ENCODE measurements around the gene PPM1L.

PPM1L gene

DNA sequence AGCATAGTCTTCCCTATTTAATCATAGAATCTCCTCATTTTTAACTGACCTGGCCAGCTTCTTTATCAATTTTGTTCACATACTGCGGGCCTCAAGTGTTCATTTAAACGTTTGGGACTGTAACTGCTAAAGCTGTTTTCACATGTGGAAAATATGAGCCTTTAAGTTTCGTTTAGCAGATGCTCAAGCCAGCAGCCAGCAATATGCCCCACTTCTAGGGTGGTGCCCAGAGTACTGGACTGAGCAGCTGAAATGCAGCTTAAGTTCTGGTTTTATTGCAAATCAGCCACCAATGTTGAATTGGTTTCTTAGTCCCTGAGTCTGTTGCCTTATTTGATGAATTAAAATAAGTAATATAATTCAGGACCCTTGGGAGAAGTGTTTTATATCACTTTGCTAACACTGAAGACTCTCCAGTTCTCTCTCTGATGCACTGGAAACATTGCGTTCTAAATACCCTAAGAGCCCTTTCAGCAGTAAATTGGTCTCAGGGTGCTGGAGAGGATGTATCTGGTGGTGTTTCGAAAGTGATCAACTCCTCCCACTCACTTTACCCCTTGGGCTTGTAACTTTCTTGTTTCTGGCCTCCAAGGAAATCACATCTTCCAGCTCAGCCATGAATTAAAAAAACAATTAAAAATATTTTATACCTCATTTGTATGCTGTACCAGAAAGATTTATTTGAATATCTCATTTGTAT, 287.5 kb downstream of the PPM1L start:
- DNase-seq (ENCODE audit: low spot score), result no peak

DNA sequence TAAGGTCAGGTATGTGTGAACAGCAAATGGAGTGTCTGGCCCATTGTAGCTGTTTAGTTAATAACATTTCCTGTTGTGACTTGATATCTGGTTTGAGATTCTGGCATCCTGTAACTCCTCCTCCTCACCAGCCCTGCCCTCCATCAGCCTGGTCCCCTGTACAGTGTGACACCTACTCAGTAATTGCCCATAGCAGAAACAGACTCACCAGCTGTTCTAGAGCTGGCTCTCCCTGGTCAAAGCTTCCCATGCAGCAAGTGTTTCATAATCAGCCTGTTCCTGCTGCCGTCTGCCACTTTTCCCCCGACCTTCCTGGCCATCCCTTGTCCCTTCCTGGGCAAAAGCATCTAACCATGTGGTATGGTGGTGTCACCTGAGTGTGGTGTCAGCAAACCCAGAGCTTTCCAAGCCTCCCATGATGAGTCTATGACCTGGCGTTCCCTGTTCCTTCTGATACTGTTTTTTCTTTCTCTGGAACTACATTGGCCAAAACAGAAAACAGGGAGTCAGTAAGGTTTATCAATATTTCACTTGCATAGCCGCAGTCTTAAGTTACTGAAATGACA, 293.7 kb downstream of the PPM1L start:
- no peak for DNase-seq (ENCODE audit: low spot score)

DNA sequence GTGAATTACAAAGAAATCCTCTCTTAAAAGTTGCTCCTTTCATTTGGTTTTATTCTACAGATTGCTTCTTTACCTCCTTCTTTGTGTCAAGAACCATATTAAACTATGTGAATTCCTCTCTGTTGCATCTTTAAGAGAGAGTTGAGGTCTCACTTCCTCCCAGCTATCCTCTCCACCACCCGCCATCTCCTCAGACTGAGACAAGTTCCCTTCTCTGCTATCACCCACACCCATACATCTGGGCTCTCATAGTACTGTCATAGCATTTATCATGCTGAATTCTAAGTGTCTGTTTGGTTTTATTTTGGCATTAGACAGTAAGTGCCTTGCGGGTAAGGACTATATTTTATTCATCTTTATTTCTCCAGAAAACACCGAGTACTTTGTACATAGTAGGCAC, 294.9 kb downstream of the PPM1L start:
- DNase-seq (ENCODE audit: low spot score), result no peak

DNA sequence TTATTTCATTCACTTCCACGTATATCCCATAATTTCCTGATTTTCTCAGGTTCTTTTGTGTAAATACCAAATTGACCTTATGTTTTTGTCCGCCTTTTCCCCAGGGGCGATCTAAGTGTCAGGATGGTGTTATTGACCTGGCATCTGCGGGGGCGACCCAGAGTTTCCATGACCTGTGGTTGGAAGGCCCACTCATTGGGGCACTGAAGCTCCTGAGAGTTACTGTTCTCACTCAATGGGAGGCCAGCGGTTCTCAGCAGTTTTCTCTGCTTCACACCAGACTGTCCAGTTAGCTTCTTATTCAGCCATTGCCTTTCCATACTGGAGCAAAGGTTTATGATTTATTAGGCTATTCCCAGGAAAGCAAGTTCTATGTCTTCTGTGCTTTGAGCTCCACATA, 295.8 kb downstream of the PPM1L start:
- DNase-seq (ENCODE audit: low spot score), result no peak

DNA sequence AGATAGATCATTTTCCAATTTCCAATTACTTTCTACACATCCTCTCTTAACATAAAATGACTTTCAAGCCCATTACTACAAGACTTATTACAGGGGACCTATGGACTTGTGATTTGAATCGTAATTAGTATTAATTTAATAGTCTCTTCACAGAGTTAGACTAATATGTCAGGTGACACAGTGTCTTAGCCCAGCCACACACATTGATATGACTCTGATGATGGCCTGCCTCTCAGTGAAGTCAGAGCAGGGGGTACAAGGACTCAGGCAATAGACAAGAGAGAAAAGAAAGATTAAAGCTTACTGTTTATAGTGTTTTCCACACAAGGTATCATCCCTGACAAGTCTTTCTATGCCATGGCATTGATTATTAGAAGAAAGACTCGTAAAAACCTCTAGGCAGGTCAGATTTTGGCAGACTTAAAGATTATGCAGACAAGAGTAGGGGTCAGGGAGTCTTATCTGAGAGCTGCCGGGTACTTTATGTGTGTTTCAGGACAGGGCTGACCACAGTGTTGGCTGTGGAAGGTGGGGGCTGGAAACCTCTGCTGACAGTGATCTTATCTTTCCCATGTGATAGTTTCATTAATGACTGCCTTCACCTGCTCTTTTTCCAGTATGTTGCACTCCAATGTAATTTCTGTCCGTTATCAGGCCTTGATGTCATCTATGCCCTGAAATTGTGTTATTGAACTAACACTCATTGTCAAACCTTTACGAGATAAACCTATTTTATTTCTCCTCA, 299.0 kb downstream of the PPM1L start:
- no peak for DNase-seq (ENCODE audit: low spot score)

DNA sequence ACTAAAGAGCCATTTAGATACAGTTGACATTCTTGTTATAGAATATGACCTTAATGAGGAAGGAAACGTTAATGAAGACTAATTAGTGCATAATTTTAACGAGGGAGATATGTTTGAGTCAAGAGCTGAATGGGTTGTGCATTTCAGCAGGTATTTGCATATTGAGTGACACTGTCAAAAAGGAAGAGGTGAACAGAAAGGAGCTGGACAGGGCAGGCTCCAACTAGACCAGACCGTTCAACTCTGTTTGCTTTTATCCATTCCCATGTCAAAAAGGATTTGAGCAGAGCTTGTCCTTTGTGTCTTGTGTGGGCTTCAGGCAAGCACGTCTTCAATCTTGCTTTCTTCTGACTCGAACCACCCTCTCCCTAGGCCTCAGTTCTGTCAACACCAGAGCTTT, 308.4 kb downstream of the PPM1L start:
- no peak for DNase-seq (ENCODE audit: low spot score)

DNA sequence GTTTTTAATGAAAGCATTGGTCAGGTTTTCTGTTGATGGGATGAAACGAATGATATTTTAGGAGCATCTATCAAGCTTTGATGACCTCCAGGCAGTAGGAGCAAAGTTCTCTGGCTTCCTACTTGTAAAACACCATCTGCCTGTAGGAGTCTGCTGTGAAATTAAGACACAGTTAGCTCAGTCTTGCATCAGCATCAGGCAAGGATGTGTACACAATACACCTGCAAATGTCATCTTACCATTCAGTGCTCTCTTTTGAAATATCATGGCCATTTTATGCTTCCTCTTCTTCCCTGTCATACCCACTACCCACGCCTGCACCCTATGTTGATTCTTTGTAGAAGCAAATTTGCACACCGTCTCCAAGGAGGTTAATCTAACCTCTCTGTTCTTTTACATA, 310.9 kb downstream of the PPM1L start:
- no peak for DNase-seq (ENCODE audit: low spot score)

DNA sequence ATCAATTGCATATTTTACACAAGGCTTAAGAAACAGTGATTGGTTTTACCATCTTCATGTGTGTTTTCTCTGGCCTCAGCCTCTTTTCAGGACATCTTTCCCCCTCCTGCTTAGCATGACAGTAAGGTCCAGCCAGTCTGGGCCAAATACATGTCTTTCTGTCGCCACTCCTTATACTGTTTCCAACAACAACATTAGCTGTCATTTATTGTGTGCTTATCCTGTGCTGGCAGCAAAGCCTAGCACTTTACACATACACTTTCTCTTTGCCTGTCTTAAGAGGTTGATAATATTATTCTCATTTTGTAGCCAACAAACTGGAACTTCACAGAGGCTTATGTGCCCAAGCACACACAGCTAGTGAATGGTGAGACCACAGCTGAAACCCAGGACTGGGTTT, 311.3 kb downstream of the PPM1L start:
- no peak for DNase-seq (ENCODE audit: low spot score)

DNA sequence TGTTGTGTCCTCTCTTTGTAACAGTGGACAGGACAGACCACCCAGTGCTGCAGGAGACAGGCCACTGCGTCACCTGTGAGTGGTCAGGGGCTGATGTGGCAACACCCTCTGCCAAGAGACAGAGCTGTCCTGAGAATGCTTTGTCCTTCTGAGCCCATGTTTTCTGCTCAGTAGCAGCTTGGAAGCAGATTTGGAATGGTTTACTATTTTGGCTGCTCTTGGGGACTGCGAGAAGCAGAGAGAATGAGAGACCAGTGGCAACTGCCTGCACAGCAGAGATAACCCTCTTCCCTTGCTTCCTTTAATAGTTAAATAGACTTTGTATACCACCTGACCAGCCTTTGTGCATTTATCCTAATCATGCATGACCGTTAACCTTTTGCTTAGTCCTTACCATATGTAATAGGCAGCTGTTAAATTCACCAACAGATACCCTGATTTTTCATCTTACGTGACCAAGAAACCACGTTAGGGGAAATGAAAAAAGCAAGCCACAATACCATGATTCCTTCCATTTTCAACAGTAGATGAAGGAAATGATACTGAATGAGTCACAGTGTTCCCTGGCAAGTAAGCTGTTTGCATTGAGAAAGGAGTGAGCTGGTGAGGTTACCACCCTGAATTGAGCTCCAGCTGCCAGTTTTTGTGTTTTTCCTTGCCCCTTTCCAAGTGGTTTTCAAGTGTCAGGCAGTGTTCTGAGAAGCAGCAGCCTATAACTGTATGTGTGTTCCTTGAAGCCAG, 313.6 kb downstream of the PPM1L start:
- DNase-seq (ENCODE audit: low spot score), result peak; percentile 41

DNA sequence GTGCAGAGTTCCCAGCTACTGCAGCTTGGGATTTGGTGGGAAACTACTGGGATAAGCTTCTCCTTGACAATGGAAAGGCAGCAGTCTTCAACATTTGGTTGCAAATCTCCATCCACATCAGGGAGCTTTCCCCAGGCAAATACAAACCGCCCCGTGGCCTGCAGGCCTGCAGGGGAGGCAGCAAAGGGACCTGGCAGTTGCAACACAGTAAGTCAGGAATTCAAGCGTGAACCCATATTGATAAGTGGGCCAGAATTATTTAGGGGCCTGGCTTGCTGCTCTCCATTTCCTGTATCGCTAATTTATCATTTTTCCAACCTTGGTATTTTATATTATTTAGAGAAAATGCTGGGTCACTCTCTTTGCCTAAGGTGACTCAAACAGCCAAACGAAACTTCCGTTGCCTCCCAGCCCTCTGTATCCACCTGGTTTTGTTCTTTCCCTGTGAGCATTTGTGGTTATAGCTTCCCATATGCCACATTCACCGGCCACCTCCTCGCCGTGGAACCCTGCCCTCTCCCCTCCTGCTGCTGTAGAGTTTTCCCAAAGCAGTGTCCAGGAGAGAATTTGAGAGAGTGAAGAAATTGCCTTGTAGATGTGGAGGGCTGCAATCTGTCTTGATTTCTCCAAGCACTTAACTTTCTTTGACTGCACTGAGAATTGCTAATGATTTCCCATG, 314.4 kb downstream of the PPM1L start:
- peak; percentile 61 for DNase-seq (ENCODE audit: low spot score)

DNA sequence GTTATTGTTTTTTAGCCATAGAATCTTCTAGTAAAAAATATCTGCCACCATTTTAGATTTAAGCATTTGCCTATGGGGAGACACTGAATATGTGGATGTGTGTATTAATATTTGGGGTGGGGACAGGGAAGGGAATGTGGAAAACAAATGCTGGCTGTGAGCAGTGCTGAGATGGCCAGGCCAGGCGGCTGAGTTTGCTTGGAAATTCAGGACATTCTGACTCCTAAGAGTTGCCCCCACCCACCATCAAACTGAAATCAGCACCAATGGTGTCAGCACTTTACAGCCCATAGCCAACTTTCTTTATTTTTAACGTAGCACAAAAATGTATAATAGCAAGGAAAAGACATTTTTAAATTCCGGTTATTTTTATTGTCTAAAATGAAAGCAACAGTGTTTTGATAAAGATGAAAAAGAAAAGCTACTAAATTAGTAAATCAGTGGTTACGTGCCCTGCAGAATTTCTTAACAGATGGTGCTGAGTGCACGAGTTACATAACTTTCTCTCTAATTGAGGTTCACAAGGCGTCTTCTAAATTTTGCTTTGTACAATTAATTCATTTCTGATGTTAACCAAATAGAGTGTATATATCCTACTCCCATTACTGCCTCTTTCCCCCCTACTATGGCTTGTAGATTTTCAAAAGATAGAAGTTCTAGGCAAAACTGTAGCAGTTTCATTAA, 315.1 kb downstream of the PPM1L start:
- peak; percentile 77 for DNase-seq (ENCODE audit: low spot score)

DNA sequence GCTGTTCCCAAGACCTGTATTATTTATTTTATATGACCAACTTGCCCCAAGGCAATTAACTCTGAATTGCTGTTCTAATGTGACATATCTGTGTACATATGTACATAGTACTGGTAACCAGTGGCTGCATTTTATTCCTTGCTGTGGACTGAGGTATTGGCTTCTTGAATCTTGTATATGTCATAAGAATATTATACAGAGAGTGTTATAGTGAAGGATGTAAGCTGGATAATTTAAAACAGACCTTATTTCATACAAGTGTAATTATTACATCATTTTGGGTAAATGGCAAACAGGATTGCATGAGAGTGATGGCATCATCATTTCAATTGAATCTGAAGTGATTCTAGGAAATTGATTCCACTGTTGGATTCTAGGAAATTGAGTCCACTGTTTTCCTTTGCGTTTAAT, 316.2 kb downstream of the PPM1L start:
- no peak for DNase-seq (ENCODE audit: low spot score)

DNA sequence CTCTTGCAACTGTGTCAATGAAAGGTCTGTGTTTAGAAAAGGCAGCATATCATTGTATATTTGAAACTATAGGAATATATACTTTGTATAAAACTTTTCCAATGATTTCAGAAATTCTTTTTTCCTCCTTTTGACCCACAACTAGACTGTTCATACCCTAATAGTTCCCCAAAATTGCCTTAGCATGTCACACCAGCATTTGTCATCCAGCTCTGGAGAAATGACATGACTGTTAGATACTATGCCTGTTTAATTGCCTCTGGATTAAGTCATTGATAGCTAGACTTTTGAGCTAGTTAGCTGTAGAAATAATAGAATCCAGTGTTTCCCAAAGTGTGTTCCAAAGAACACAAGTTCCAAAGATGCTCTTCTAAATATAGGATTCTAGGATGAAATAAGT, 316.7 kb downstream of the PPM1L start:
- DNase-seq (ENCODE audit: low spot score), result no peak

DNA sequence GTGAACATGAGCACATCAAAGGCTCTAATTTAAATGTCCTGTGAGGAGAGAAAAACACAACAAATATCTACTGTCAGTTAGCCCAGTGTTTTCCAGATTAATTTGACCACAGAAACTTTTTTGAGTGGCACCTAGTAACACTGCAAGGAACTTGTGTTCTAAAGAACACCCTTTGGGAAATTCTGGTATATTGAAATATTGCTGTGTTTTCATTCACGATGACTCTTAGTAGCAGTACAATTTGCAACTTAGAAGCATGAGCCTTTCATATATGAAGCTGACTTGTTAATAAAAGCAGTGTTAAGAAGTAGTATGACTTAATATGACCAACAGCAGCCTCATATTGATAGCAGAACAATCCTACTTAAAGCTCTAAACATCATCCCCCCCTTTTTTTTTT, 317.1 kb downstream of the PPM1L start:
- DNase-seq (ENCODE audit: low spot score), result no peak

DNA sequence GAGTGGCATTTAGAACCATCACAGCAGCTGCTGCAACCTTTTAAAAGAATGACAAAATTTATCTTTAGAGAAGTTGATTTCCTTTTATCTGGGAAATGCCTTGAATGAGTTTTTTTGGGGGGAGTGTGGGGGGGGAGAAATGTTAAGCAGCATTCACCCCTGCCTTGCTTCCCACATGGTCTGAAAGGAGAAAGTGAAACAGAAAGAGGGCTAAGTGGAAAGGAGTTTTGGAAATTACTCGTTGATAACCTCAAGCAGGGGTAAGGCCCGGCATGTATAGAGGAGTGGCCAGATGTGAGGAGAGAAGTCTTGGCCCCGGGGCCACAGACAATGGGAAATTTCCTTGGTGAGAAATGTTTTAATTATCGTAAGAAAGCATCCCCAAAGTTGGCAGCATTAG, 325.6 kb downstream of the PPM1L start:
- DNase-seq (ENCODE audit: low spot score), result no peak

DNA sequence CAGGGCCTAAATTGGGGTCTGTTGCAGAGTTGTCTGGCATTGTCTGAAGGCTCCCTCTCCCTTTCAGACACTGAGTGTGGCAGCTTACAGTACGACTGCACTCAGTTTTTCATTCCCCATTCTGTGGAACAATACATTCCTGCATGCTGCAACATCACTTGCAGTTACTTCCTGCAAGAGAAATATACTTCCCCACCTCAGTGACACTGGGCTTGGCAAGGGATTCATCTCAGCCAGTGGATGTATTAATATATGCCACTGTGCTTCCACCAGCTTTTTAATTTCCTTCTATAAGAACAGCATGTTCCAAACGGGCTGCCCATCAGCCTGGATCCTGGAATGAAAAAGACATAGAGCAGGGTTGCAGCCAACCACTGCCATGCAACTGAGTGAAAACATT, 326.0 kb downstream of the PPM1L start:
- DNase-seq (ENCODE audit: low spot score), result peak; percentile 42

DNA sequence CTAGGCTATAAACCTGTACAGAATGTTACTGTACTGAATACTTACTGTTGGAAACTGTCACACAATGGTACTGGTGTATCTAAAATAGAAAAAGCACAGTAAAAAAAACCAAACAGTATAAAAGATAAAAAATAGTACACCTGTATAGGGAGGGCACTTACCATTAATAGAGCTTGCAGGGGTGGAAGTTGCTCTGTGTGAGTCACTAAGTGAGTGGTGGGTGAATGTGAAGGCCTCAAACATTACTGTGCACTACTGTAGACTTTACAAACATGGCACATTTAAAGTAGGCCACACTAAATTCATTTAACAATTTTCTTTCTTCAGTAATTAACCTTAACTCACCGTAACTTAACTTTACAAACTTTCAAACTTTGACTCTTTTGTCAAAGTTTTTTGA, 327.1 kb downstream of the PPM1L start:
- DNase-seq (ENCODE audit: low spot score), result no peak

DNA sequence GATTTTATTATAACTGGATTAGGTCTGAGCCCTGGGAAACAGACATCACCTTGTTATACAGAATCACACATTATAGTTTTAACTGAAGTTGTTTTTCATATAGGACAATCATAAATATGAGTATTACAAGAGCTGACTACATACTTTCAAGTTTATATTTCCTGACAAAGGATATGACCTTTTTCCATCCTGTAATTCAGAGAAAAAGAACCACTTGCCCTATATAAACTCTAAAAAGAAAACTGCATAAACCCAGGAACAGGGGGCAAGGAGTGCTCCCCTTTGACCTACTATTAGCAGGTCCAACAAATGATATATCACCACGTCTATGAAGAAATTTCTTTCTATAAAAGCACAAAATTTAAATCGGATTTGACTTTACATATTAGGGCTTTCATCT, 328.2 kb downstream of the PPM1L start:
- DNase-seq (ENCODE audit: low spot score), result no peak

DNA sequence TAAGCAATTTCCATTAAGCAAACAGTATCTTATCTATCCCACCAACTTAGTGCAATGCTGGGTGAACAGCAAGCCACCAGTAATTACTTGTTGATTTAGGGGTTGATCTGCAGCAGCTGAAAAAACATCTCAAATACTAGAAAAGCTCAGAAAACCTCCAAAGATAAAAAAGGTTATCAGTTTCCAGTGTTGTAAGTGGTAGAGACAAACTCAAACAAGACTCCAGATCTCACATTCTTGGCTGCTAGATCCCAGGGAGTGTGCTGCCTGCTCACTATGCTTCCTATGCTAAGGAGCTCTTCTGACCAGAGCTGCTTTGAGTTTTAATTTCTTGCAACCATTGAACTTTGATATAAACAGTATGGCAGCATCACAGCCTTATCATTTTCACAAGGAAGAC, 337.9 kb downstream of the PPM1L start:
- DNase-seq (ENCODE audit: low spot score), result no peak

DNA sequence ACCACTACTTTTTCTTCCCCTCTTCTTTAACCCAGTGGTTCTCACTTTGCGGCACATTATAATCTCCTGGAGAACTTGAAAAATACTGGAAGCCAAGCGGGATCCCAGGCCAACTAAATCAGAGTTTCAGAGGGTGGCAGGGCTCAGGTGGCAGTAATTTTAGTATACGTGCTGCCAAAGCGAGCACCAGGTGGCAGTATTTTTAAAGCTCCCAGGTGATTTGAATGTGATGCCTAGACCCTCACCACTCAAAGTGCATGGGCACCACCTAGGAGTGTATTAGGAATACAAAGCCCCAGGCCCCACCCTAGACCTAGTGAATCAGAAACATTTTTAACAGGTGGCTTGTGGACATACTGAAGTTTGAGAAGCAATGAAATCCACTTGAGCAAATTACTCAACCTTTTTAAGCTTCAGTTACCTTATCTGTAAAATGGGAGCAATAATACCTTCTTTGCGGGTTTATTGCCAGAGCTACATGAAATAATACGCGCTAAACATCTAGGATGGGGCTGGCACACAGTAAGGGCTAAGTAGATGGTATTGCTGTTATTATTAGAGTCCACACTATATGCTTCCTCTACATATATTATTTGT, 340.8 kb downstream of the PPM1L start:
- DNase-seq (ENCODE audit: low spot score), result peak; percentile 22

DNA sequence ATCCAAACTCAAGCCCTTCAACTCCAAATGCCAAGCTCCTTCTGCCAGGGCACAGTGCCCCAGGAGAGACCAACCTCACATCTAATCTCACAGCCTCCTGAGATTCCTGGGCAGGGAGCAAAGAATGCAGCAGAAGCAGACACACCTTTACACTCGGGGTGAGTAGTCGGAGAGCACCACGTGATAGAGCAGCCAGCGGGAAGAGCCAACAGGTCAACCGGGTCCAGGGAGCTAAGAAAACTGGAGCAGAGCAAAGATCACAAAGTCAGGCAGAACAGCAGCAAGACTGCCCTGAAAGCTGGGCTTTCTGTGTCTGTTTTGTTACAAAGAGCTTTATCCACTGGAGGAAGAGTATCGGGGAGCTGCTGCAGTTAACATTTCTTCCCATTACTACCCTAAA, 345.0 kb downstream of the PPM1L start:
- no peak for DNase-seq (ENCODE audit: low spot score)

All from cerebellar cortex (tissue), 1 donor.